Esophagus mucosa (tissue), 1 donor: ENCODE results near the gene COBLL1. TPM values are rescaled to one million over a fixed set of nuclear protein-coding genes. Genes with fewer than 3 reads are reported as not detected.
A peak's percentile ranks its signal among the peaks of the same experiment; 100 is the strongest.
"Not testable (repeated sequence)": the region's sequence is repeated elsewhere in the genome, so short reads cannot be mapped to it uniquely, and the experiment has no call there.

ENCODE experiments used
- ATAC-seq: fragments of 200-7000 bp; cut with Tn5 transposase; one replicate; pipeline ENCODE4 v1.9.1; 2020
- total RNA-seq: library from RNA; stranded (reverse); gene quantifications from one replicate; pipeline ENCODE4 v1.2.4, GENCODE V29; 2023
- donor health status: DM: yes; HTN: yes; CAD: no.

COBLL1 gene
- total RNA-seq: 92.0 TPM

- peak; percentile 79 for ATAC-seq
Measured at GRCh38 chr2:164841719-164842623, at the start of gene COBLL1. Gene COBLL1, minus strand, starts transcription at chr2:164841823. Its CDS starts 627 bp downstream, at chr2:164841196.

- no peak for ATAC-seq
Measured at GRCh38 chr2:164890544-164890943, 48.9 kb upstream of the COBLL1 start.

DNA sequence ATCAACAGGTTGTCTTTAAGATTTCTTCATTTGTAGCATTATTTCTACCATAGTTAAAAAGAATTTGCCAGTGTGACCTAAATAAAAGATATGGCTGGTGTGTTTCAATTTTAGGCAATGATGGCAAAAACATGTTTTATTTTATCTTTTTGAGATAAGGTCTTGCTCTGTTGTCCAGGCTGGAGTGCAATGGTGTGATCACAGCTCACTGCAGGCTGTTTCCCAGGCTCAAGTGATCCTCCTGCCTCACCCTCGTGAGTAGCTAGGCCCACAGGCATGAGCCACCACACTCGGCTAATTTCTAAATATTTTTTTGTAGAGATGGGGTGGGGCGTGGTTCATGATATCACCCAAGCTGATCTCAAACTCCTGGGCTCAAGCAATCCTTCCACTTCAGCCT, 47.0 kb upstream of the COBLL1 start:
- no peak for ATAC-seq

DNA sequence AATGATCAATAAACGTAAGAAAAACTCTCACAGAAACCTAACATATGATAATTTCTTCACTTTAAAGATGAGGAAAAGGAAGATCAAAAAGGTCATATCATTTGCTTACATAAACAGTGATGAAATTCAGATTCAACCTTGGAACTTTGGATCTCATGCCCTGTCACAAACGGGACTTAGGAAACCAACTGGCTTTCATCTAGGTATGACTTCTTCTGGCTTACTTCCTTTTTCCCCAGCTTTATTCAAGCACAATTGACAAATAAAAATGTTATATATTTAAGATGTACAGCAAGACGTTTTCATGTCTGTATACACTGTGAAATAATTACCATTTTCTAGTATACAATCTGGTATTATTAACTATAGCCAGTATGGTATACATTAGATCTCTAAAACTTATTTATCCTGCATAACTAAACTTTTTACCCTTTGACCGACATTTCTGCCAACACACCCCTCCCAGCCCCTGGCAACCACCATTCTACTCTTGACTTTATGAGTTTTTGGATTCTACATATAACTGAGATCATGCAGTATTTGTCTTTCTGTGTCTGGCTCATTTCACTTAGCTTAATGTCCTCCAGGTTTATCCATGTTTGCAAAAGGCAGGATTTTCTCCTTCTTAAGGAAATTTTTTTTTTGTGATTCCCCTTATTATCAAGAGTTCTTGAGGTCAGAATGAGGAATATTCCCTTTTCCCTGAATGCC, 46.0 kb upstream of the COBLL1 start:
- ATAC-seq: no peak

GRCh38 chr2:164882276-164882675, 40.7 kb upstream of the COBLL1 start:
- ATAC-seq: no peak

GRCh38 chr2:164881524-164881923, 39.9 kb upstream of the COBLL1 start:
- ATAC-seq: no peak

DNA sequence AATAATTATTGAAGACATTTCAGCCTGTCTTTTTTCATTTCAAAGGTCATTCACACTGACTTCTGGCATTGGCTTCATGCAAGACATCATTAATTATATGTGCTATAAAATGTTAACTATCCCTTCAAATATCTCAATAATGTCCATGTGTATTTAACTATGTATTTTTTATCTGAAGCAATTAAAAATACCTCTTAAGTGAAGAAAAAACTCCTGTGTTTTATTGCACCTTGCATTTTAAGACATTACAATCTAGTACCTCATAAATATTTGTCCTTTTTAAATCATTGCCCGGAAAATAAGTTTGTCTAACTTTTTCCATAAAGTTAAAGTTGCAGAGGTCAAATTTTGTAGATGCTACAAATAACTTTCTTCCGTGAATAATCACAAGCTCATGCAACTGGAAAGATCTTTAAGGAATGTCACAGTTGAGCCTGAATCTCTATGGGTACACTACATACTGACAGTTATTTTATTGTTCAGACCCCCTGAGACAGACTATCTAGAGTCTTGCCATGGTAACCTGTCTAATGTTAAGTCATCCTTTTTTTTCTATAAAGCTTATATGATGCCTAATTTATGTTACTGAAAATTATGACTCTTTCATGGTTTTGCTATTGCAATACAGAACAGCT, 38.4 kb upstream of the COBLL1 start:
- no peak for ATAC-seq

DNA sequence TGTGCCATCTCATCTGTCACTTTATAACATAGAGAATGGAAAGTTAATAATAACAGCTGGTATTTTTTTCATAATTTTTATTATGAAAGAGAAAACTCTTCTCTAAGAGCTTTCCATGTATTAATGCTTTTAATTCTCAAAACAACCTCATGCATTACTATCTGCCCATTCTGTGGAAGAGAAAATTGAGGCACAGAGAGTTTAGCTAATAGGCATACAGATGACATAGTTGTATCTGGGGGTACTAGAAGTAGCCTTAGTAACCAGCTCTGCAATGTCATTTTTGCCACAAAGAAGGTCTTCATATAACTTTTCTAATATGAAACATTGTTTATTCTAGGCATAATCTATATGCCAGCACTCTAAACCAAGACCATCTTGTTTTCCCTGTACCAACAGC, 36.3 kb upstream of the COBLL1 start:
- ATAC-seq: no peak

GRCh38 chr2:164877169-164877568, 35.5 kb upstream of the COBLL1 start:
- ATAC-seq: no peak

GRCh38 chr2:164875334-164876205, 33.9 kb upstream of the COBLL1 start:
- no peak for ATAC-seq

GRCh38 chr2:164873210-164873908, 31.7 kb upstream of the COBLL1 start:
- peak; percentile 67 for ATAC-seq

DNA sequence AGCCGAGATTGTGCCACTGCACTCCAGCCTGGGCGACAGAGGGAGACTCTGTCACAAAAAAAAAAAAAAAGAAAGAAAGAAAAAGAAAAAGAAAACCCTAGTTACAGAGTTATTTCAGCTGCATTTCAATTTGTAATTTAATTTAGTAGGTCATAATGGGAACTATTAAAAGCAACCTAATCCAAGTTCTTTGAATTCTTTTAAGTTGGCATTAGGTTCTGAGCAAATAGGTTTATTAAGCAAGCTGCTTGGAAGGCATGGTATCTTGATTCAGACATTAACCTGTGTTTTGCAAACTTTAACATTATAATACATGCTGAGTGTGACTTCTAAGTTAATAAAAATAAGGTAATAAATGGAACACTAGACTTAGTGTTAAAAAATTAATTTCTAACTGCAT, 29.8 kb upstream of the COBLL1 start:
- ATAC-seq: no peak

DNA sequence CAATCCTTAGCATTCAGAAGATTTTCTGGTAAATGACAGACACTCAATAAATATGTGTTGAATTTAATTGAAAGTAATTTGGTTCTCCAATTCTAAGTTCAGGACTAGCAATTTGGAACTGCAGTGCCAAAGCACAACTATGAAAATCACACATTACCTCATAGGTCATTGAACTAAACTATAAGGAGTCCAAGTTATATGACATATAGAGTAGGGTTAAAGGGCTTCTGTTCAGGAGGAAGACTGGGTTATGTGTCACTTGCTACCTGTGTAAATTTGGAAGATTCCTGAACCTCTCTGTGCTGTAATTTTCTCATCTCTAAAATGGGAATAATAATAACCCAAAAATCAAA, 27.8 kb upstream of the COBLL1 start:
- ATAC-seq: no peak

DNA sequence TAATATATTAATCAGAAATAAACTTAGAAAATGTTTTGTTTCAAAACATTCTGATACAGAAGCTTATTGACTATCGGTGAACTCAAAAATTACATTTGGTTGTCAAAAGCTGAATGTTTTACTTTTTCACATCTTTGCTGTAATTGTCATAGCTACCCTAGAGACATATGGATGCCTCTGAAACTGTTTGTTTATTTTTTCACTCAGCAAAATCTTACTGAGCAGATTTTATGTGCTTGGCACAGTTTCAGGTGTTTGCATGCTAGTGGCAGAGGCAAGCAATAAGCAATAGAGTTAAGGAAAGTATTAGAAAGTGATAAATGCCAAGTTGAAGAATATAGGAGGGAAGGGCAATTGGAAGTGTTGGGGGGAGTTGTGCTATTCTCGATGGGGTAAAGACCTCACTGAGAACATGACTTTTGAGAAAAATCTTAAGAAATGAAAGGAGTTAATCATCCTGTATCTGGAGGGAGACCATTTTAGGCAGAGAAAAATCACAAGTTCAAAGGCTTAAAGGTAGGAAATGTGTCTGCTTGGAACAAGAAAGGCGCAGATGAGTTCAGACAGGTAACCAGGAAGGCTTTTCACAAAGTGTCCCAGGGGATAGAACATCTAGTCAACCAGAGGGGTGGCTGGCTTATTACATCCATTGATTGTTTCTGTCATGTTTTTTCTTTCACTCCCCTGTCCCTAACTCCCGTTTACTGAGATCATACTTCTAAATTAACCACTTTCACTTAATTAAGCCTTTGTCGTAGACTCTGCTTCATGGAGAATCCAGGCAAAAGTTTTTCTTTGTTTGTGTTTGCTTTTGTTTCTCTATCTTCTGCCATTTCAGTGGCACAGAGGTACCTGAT, 27.2 kb upstream of the COBLL1 start:
- no peak for ATAC-seq

DNA sequence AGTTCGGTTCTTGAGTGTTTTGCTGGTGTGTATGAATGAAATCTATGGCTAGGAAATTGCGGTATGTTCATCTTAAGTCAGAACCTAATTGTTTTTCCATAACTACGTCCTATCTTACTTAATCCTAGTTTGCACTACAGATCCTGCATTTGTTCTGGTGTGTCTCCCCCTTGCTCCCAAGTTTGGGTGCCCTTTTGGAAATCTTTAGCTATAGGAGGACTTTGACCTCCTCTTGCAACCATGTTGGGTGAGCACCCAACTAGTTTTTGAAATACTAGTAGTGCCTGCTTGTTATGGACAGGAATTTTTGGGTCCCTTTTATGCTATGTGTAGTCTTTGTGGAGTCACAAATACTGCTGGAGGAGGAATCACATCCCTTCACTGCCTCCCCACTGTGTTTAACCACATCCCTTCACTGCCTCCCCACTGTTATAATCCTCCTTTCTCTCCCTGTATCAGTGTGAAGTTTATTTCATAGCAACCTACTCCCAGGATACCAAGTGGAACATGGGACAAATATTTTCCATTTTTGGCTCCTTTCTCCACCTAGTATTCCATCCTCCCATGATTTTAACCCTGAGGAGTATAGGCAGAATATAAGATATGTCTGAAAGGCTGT, 26.3 kb upstream of the COBLL1 start:
- no peak for ATAC-seq

- peak; percentile 69 for ATAC-seq
Measured at GRCh38 chr2:164866381-164866780, 24.8 kb upstream of the COBLL1 start.

- ATAC-seq: no peak
Measured at GRCh38 chr2:164860694-164861042, 19.0 kb upstream of the COBLL1 start.

GRCh38 chr2:164859906-164860693, 18.5 kb upstream of the COBLL1 start:
- not testable (repeated sequence) for ATAC-seq

DNA sequence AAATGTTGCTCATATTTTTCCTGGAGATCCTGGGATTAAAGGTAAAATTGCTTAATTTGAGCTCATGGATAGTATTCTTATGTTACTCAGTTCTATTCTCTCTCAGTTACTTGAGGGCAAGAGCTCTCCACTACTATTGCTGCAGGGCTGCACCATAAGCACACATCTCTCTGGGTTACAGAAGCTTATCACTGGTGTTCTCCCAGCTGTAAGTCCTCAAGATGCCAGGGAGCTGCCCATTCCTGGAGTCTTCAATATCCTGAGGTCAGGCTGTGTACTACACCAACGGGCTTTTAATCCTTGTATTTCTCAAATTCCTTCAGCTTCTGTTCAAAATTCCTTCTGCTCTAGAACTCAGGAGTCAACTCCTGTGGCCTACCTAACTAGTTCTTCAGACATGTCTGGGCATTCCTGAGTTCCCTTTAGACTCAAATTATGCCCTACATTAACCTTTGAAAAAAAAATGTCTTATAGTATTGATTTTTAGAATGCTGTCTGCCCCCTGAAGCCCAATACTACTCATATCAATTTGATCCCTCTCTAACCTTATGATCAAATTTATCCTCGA, 17.7 kb upstream of the COBLL1 start:
- peak; percentile 78 for ATAC-seq
